KMS-11 (cell line): ENCODE data around the gene C1orf226.

Experiments
- H2AFZ ChIP-seq: fragments of 200-600 bp; sonication (generic); 2 replicates; pipeline ENCODE4 v1.6.1; 2016; ENCODE audit warnings: antibody characterized with exemption, mixed run types, low read depth
- H3K27ac ChIP-seq: fragments of 200-600 bp; sonication (generic); 2 replicates; pipeline ENCODE4 v1.6.1; 2016; ENCODE audit warnings: mild to moderate bottlenecking, mixed run types
- H3K27me3 ChIP-seq: fragments of 200-600 bp; sonication (generic); 2 replicates; pipeline ENCODE4 v1.6.1; 2017; ENCODE audit warnings: mild to moderate bottlenecking, low read depth, mixed run types, moderate library complexity; ENCODE audit not compliant: insufficient read depth
- H3K36me3 ChIP-seq: fragments of 200-600 bp; sonication (generic); 2 replicates; pipeline ENCODE4 v1.6.1; 2017; ENCODE audit warnings: mild to moderate bottlenecking, mixed run types; ENCODE audit not compliant: insufficient read depth
- H3K4me1 ChIP-seq: fragments of 200-600 bp; sonication (generic); 2 replicates; pipeline ENCODE4 v1.6.1; 2016; ENCODE audit warnings: mild to moderate bottlenecking, low read depth, mixed run types; ENCODE audit not compliant: poor library complexity, severe bottlenecking
- H3K4me2 ChIP-seq: fragments of 200-600 bp; sonication (generic); 2 replicates; pipeline ENCODE4 v1.7.0; 2016; ENCODE audit warnings: mild to moderate bottlenecking, mixed run types
- H3K4me3 ChIP-seq: fragments of 200-600 bp; sonication (generic); IDR thresholded peaks from 2 replicates; pipeline ENCODE4 v1.6.1; 2017; ENCODE audit warnings: low read depth, low read length, mixed read lengths; ENCODE audit not compliant: insufficient read depth
- H3K79me2 ChIP-seq: fragments of 200-600 bp; sonication (generic); 2 replicates; pipeline ENCODE4 v1.6.1; 2016; ENCODE audit warnings: low read depth, mixed run types; ENCODE audit not compliant: insufficient read depth
- H3K9ac ChIP-seq: fragments of 200-600 bp; sonication (generic); 2 replicates; pipeline ENCODE4 v1.6.1; 2016; ENCODE audit warnings: mild to moderate bottlenecking, mixed run types
- H4K20me1 ChIP-seq: fragments of 200-600 bp; sonication (generic); 2 replicates; pipeline ENCODE4 v1.6.1; 2016; ENCODE audit warnings: mild to moderate bottlenecking, mixed run types; ENCODE audit not compliant: insufficient read depth
- CTCF ChIP-seq: fragments of 200-600 bp; sonication (generic); conservative IDR thresholded peaks from 2 replicates; pipeline ENCODE4 v1.6.1; 2017; ENCODE audit warnings: low read depth, mild to moderate bottlenecking, antibody characterized with exemption, low read length, moderate library complexity, mixed read lengths

The C1orf226 gene

GRCh38 chr1:162361349-162361748 lies 20.2 kb upstream of the C1orf226 start:
- Histone ChIP-seq H3K9ac (no peak overlapping the region), H3K4me1 (peaks cover 3% of the 10 kb centered on the region), H3K4me3 (no peak overlapping the region), H3K27me3 (no peaks in the 10 kb centered on the region), H2AFZ (no peak overlapping the region), H3K79me2 (no peaks in the 10 kb centered on the region), H3K4me2 (no peak overlapping the region), H3K27ac (no peak overlapping the region), H3K36me3 (no peaks in the 10 kb centered on the region), H4K20me1 (no peaks in the 10 kb centered on the region)
- TF ChIP-seq CTCF, result no peak

- no peak overlapping the region for H3K27ac ChIP-seq
- no peak overlapping the region for H3K9ac ChIP-seq
- no peak for TF ChIP-seq CTCF
- H3K79me2 ChIP-seq, result no peaks in the 10 kb centered on the region
- no peak overlapping the region for H3K4me3 ChIP-seq
- H2AFZ ChIP-seq, result no peak overlapping the region
- no peaks in the 10 kb centered on the region for H3K36me3 ChIP-seq
- no peaks in the 10 kb centered on the region for H4K20me1 ChIP-seq
- peaks cover 3% of the 10 kb centered on the region for H3K4me1 ChIP-seq
- no peaks in the 10 kb centered on the region for H3K27me3 ChIP-seq
- no peak overlapping the region for H3K4me2 ChIP-seq
These were observed 17.7 kb upstream of the C1orf226 start for GRCh38 chr1:162363823-162364222.

- H3K27me3 ChIP-seq, result no peaks in the 10 kb centered on the region
- no peak overlapping the region for H3K4me3 ChIP-seq
- no peak overlapping the region for H3K27ac ChIP-seq
- no peak overlapping the region for H3K4me2 ChIP-seq
- no peaks in the 10 kb centered on the region for H3K79me2 ChIP-seq
- H2AFZ ChIP-seq, result no peak overlapping the region
- TF ChIP-seq CTCF, result no peak
- peaks cover 3% of the 10 kb centered on the region for H3K4me1 ChIP-seq
- no peaks in the 10 kb centered on the region for H4K20me1 ChIP-seq
- H3K9ac ChIP-seq, result no peak overlapping the region
- H3K36me3 ChIP-seq, result no peaks in the 10 kb centered on the region
These were observed 17.0 kb upstream of the C1orf226 start for GRCh38 chr1:162364498-162364897.

- H3K36me3 ChIP-seq, result no peaks in the 10 kb centered on the region
- TF ChIP-seq CTCF, result no peak
- H3K27me3 ChIP-seq, result no peaks in the 10 kb centered on the region
- peaks cover 3% of the 10 kb centered on the region for H3K4me1 ChIP-seq
- no peak overlapping the region for H3K4me2 ChIP-seq
- no peak overlapping the region for H3K27ac ChIP-seq
- H4K20me1 ChIP-seq, result no peaks in the 10 kb centered on the region
- no peaks in the 10 kb centered on the region for H3K79me2 ChIP-seq
- H2AFZ ChIP-seq, result no peak overlapping the region
- H3K4me3 ChIP-seq, result no peak overlapping the region
- no peak overlapping the region for H3K9ac ChIP-seq
These were observed 16.1 kb upstream of the C1orf226 start for GRCh38 chr1:162365284-162366020.
